MM.1S (cell line): ENCODE results near the gene HPSE.

Experiments used
- CTCF ChIP-seq: fragments of 300-600 bp; sonication (generic); IDR thresholded peaks from 2 replicates; pipeline ENCODE4 v1.5.1; 2016; ENCODE audit warnings: antibody characterized with exemption, low read length, mixed read lengths
- EZH2 ChIP-seq: fragments of 300-600 bp; sonication (generic); optimal IDR thresholded peaks from 2 replicates; pipeline ENCODE3; 2017; ENCODE audit warnings: low read depth, mild to moderate bottlenecking, antibody characterized with exemption, low read length, mixed read lengths
- EZH2phosphoT487 ChIP-seq: fragments of 300-600 bp; sonication (generic); IDR thresholded peaks from 2 replicates; pipeline ENCODE4 v1.6.1; 2018; ENCODE audit warnings: antibody characterized with exemption, low read length

- TF ChIP-seq CTCF (no peak), EZH2 (no peak), EZH2phosphoT487 (no peak)
Observed at GRCh38 chr4:83329521-83330110, 5.0 kb downstream of the HPSE start.
